CD4-positive, alpha-beta T cell (primary cell): ENCODE data around the gene LRP1B. TPM values are rescaled to one million over a fixed set of nuclear protein-coding genes. Genes with fewer than 3 reads are reported as not detected.

Source experiments
- ATAC-seq: fragments of 200-7000 bp; cut with Tn5 transposase; one replicate; pipeline ENCODE4 v1.10.0; 2022; ENCODE audit warnings: mild to moderate bottlenecking; ENCODE audit not compliant: poor library complexity
- CTCF ChIA-PET: fragments of 350-600 bp; sonication (Branson Sonifier 250); formaldehyde crosslinking; loops from one replicate; lab custom pipeline; 2021; ENCODE audit warnings: antibody characterized with exemption, inconsistent platforms; lab: Charles Lee
- POLR2A ChIA-PET: fragments of 350-600 bp; sonication (Branson Sonifier 250); formaldehyde crosslinking; loops from one replicate; lab custom pipeline; 2021; ENCODE audit warnings: antibody characterized with exemption, inconsistent platforms; lab: Charles Lee
- DNase-seq, 14 experiments: peaks; one replicate each; pipeline ENCODE4 v3.0.0-alpha.2; 2013 to 2020; ENCODE audit warnings: mixed read lengths in 2 of 14
- H3K27ac ChIP-seq, 2 donors: one replicate each; pipeline versions ENCODE4 v1.5.1 to v1.7.0; 2013; ENCODE audit warnings: low read length in 2 of 2, low read depth in 1 of 2, mild to moderate bottlenecking in 1 of 2
- H3K27me3 ChIP-seq, 2 experiments: 1 replicate in 1 of 2; 2 replicates in 1 of 2; pipeline versions ENCODE4 v1.6.1 to v1.7.0; 2013; ENCODE audit warnings: low read length in 2 of 2, control low read depth in 1 of 2, mild to moderate bottlenecking in 1 of 2, moderate library complexity in 1 of 2; ENCODE audit not compliant: insufficient read depth in 2 of 2, control insufficient read depth in 1 of 2
- H3K36me3 ChIP-seq: one replicate; pipeline ENCODE4 v1.6.1; 2013; ENCODE audit warnings: low read length, control low read depth; ENCODE audit not compliant: insufficient read depth
- H3K4me1 ChIP-seq: one replicate; pipeline ENCODE4 v1.6.1; 2013; ENCODE audit warnings: low read length, control low read depth; ENCODE audit not compliant: insufficient read depth
- H3K4me3 ChIP-seq: one replicate; pipeline ENCODE4 v1.5.1; 2013; ENCODE audit warnings: mild to moderate bottlenecking, low read length, moderate library complexity
- H3K9me3 ChIP-seq, 2 experiments: 1 replicate in 1 of 2; 2 replicates in 1 of 2; pipeline versions ENCODE4 v1.6.1 to v1.7.0; 2013; ENCODE audit warnings: low read length in 2 of 2, mild to moderate bottlenecking in 2 of 2, control low read depth in 1 of 2, moderate library complexity in 1 of 2; ENCODE audit not compliant: control insufficient read depth in 1 of 2, insufficient read depth in 1 of 2
- H3K27ac Mint-ChIP-seq: one replicate; pipeline ENCODE4 v1.8.0; 2020; ENCODE audit warnings: mixed read lengths
- H3K27me3 Mint-ChIP-seq: one replicate; pipeline ENCODE4 v1.8.0; 2021; ENCODE audit warnings: mixed read lengths
- H3K36me3 Mint-ChIP-seq: one replicate; pipeline ENCODE4 v1.8.0; 2021; ENCODE audit warnings: low read depth, mixed read lengths
- H3K4me1 Mint-ChIP-seq: one replicate; pipeline ENCODE4 v1.8.0; 2021; ENCODE audit warnings: low read depth, mixed read lengths
- H3K4me3 Mint-ChIP-seq: one replicate; pipeline ENCODE4 v1.8.0; 2020; ENCODE audit warnings: mild to moderate bottlenecking, mixed read lengths
- H3K9me3 Mint-ChIP-seq: one replicate; pipeline ENCODE4 v1.8.0; 2020; ENCODE audit warnings: mixed read lengths
- CTCF ChIP-seq: fragments of 200-600 bp; IDR thresholded peaks from one replicate; pipeline ENCODE4 v1.8.0; 2022; ENCODE audit warnings: antibody characterized with exemption, mild to moderate bottlenecking
- intact Hi-C, 2 experiments: fragments of 100-400 bp; cut with DNase I in 1 of 2; cut with micrococcal nuclease in 1 of 2; formaldehyde crosslinking; loops; one replicate each; pipeline versions ENCODE4 v1.15.1 to v1.9.0; 2023 to 2025; cut with DNase I, micrococcal nuclease
- total RNA-seq, 174 experiments: library from RNA in 2 of 174; stranded (reverse) in 2 of 174; gene quantifications; one replicate each; pipeline ENCODE4 v1.2.3 and lab custom pipeline; 2021 to 2026

LRP1B gene
- total RNA-seq, 2 experiments from 2014 or later: not detected

- Histone ChIP-seq H3K27me3 (no peaks in the 10 kb centered on the region), H3K4me3 (no peak overlapping the region), H3K27ac (no peak overlapping the region), H3K4me1 (no peaks in the 10 kb centered on the region), H3K36me3 (no peaks in the 10 kb centered on the region), H3K9me3 (peaks cover 0 to 10% of the 10 kb centered on the region in 2 experiments)
- Mint-ChIP-seq H3K4me3 (no peak overlapping the region), H3K27ac (no peak overlapping the region), H3K36me3 (no peaks in the 10 kb centered on the region), H3K4me1 (no peaks in the 10 kb centered on the region), H3K9me3 (peaks cover 13% of the 10 kb centered on the region), H3K27me3 (no peaks in the 10 kb centered on the region)
- ChIA-PET CTCF (no interaction called here), POLR2A (no interaction called here)
- intact Hi-C loops: no loop called here
- no peak for TF ChIP-seq CTCF
- ATAC-seq (no peak), DNase-seq (no peak)
Measured at GRCh38 chr2:140892436-140892835, 1238.4 kb downstream of the LRP1B start.

- no peaks in the 10 kb centered on the region for H3K36me3 Mint-ChIP-seq
- H3K4me3 Mint-ChIP-seq: no peak overlapping the region
- peaks cover 8% of the 10 kb centered on the region for H3K9me3 Mint-ChIP-seq
- Histone ChIP-seq H3K27me3 (no peaks in the 10 kb centered on the region), H3K27ac (no peak overlapping the region), H3K4me1 (no peaks in the 10 kb centered on the region), H3K9me3 (peaks cover 0 to 10% of the 10 kb centered on the region in 2 experiments), H3K36me3 (no peaks in the 10 kb centered on the region), H3K4me3 (no peak overlapping the region)
- ATAC-seq (no peak), DNase-seq (no peak)
- TF ChIP-seq CTCF: no peak
- intact Hi-C loops: no loop called here
- no peak overlapping the region for H3K27ac Mint-ChIP-seq
- H3K27me3 Mint-ChIP-seq: no peaks in the 10 kb centered on the region
- no peaks in the 10 kb centered on the region for H3K4me1 Mint-ChIP-seq
- POLR2A ChIA-PET: no interaction called here
- CTCF ChIA-PET: no interaction called here
Measured at GRCh38 chr2:140891614-140892212, 1239.1 kb downstream of the LRP1B start.

GRCh38 chr2:140882671-140883620, 1247.9 kb downstream of the LRP1B start:
- Mint-ChIP-seq H3K27me3 (no peaks in the 10 kb centered on the region), H3K9me3 (peaks cover 5% of the 10 kb centered on the region), H3K4me1 (no peaks in the 10 kb centered on the region), H3K36me3 (no peaks in the 10 kb centered on the region), H3K27ac (no peak overlapping the region), H3K4me3 (no peak overlapping the region)
- DNase-seq (no peak), ATAC-seq (no peak)
- Histone ChIP-seq H3K4me1 (no peaks in the 10 kb centered on the region), H3K27me3 (no peaks in the 10 kb centered on the region), H3K9me3 (peaks cover 0 to 4% of the 10 kb centered on the region in 2 experiments), H3K4me3 (no peak overlapping the region), H3K36me3 (no peaks in the 10 kb centered on the region), H3K27ac (no peak overlapping the region)
- ChIA-PET POLR2A (no interaction called here), CTCF (no interaction called here)
- no peak for TF ChIP-seq CTCF
- intact Hi-C loops: no loop called here
